Brain microvascular endothelial cell (primary cell): ENCODE measurements around the gene LIMCH1.

ENCODE experiments used
- DNase-seq: peaks from one replicate; pipeline ENCODE4 v3.0.0-alpha.2; 2020
- H3K27ac ChIP-seq: fragments of 250-450 bp; sonication (Bioruptor Pico); 2 replicates; pipeline ENCODE4 v1.5.1; 2020; ENCODE audit warnings: mild to moderate bottlenecking, moderate library complexity
- H3K27me3 ChIP-seq: fragments of 250-450 bp; sonication (Bioruptor Pico); replicated peaks from 2 replicates; pipeline ENCODE4 v1.5.1; 2020; ENCODE audit warnings: mild to moderate bottlenecking
- H3K36me3 ChIP-seq: fragments of 250-450 bp; sonication (Bioruptor Pico); replicated peaks from 2 replicates; pipeline ENCODE4 v1.5.1; 2020; ENCODE audit warnings: mild to moderate bottlenecking
- H3K4me3 ChIP-seq: 2 replicates; pipeline ENCODE4 v1.5.1; 2011; ENCODE audit warnings: low read depth, mild to moderate bottlenecking, control low read depth, low read length, moderate library complexity
- CTCF ChIP-seq: IDR thresholded peaks from 2 replicates; pipeline ENCODE4 v1.5.1; 2011; ENCODE audit warnings: low read depth, mild to moderate bottlenecking, moderate library complexity, low read length, control low read depth, inconsistent platforms; ENCODE audit errors: missing control alignments
- in situ Hi-C: cut with HindIII; loops from 2 replicates; pipeline ENCODE4 v1.10.0; 2017; ENCODE audit warnings: low sequenced_read_pairs, low pct_ligation_motif_present

The LIMCH1 gene

GRCh38 chr4:41748074-41748570 lies 210.2 kb downstream of the LIMCH1 start:
- no peak for DNase-seq
- Histone ChIP-seq H3K27ac (no peak overlapping the region), H3K36me3 (no peaks in the 10 kb centered on the region), H3K27me3 (peaks cover 94% of the 10 kb centered on the region), H3K4me3 (no peak overlapping the region)
- no peak for TF ChIP-seq CTCF
- in situ Hi-C loops: no loop called here

GRCh38 chr4:41748571-41749475 lies 210.9 kb downstream of the LIMCH1 start, which contains the start of gene PHOX2B:
TSS of gene PHOX2B (minus strand) at chr4:41748725. CDS start at chr4:41748610, 115 bp downstream.
- Histone ChIP-seq H3K27ac (no peak within 1 kb of the TSS), H3K27me3 (peaks cover 89% of the 10 kb centered on the region), H3K4me3 (no peak within 1 kb of the TSS), H3K36me3 (no peaks in the 10 kb centered on the region)
- DNase-seq: no peak
- in situ Hi-C loops: no loop called here
- TF ChIP-seq CTCF: no peak

- Histone ChIP-seq H3K27ac (no peak overlapping the region), H3K27me3 (peaks cover 88% of the 10 kb centered on the region), H3K36me3 (no peaks in the 10 kb centered on the region)
These were observed 211.7 kb downstream of the LIMCH1 start for GRCh38 chr4:41749631-41750039.

More at GRCh38 chr4:41749631-41750039, 211.7 kb downstream of the LIMCH1 start:
- in situ Hi-C loops: no loop called here
- no peak overlapping the region for H3K4me3 ChIP-seq
- TF ChIP-seq CTCF: no peak
- no peak for DNase-seq
